ENCODE results near the gene ARHGAP11B.
"Not testable (repeated sequence)": the region's sequence is repeated elsewhere in the genome, so short reads cannot be mapped to it uniquely, and the experiment has no call there.

ARHGAP11B gene

DNA sequence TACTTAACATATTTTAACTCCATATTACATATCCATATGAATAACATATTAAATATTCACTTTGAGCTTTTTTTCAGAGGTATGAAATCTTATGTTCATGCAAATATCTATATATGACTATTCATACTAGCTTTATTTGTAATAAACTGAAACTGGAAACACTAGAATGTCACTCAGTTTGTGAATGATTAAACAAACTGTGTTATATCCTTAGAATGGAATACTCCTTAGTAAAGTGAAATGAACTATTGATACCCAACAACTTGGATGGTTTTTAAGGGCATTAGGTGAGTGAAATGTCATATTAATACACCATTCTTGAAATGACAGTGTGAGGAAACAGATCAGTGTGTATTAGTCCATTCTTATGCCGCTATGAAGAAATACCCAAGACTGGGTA, 45.4 kb downstream of the ARHGAP11B start:
- H3K27me3 Mint-ChIP-seq (ENCODE audit: low read depth, unreplicated experiment), result no peaks in the 10 kb centered on the region
- peaks cover 8% of the 10 kb centered on the region for H3K36me3 Mint-ChIP-seq (ENCODE audit: low read depth, unreplicated experiment)
- FAIRE-seq, result no peak

DNA sequence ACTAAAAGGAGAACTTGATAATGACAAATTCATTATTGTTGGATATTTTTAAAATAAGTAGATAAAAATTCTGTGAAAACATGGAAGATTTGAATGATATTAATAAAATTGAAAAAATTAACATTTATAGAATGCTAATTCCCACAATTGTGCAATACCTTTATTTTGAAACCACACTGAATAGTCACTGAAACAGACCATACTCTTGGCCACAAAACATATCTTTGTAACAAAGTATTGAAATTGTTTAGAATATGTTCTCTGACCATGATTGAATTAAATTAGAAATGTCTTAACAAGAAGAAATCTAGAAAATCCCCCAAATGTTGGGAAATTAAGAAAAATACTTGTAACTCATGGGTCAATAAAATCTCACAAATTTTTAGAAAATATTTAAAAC, 49.2 kb downstream of the ARHGAP11B start:
- Histone ChIP-seq H3K4me2 (ENCODE audit: low read length) (no peak overlapping the region), H3K36me3 (ENCODE audit: insufficient read depth, low read length) (no peaks in the 10 kb centered on the region), H3K4me1 (ENCODE audit: insufficient read depth, low read length) (peaks cover 4% of the 10 kb centered on the region), H2AFZ (ENCODE audit: low read depth, low read length) (no peak overlapping the region), H3K9me3 (ENCODE audit: insufficient read depth, low read depth, low read length) (no peaks in the 10 kb centered on the region), H3K79me2 (ENCODE audit: insufficient read depth, low read length) (no peaks in the 10 kb centered on the region), H3K4me3 (ENCODE audit: insufficient read depth, low read depth, low read length) (no peak overlapping the region), H3K9ac (ENCODE audit: low read length) (no peak overlapping the region), H4K20me1 (ENCODE audit: insufficient read depth, low read length) (no peaks in the 10 kb centered on the region), H3K27ac (ENCODE audit: low read depth, low read length) (peak overlapping the region; percentile 45), H3K27me3 (ENCODE audit: insufficient read depth, low read length) (no peaks in the 10 kb centered on the region)
- no peak for TF ChIP-seq EZH2 (IDR thresholded peaks at IDR 0.05; ENCODE audit: insufficient read depth, low read length)
- TF ChIP-seq, protein P1, sequence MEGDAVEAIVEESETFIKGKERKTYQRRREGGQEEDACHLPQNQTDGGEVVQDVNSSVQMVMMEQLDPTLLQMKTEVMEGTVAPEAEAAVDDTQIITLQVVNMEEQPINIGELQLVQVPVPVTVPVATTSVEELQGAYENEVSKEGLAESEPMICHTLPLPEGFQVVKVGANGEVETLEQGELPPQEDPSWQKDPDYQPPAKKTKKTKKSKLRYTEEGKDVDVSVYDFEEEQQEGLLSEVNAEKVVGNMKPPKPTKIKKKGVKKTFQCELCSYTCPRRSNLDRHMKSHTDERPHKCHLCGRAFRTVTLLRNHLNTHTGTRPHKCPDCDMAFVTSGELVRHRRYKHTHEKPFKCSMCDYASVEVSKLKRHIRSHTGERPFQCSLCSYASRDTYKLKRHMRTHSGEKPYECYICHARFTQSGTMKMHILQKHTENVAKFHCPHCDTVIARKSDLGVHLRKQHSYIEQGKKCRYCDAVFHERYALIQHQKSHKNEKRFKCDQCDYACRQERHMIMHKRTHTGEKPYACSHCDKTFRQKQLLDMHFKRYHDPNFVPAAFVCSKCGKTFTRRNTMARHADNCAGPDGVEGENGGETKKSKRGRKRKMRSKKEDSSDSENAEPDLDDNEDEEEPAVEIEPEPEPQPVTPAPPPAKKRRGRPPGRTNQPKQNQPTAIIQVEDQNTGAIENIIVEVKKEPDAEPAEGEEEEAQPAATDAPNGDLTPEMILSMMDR (IDR thresholded peaks at IDR 0.05; ENCODE audit: insufficient read depth, low read depth, low read length), result no peak
- Mint-ChIP-seq H3K4me3 (ENCODE audit: unreplicated experiment) (no peak overlapping the region), H3K27ac (ENCODE audit: unreplicated experiment) (no peak overlapping the region), H3K36me3 (ENCODE audit: low read depth, unreplicated experiment) (peaks cover 8% of the 10 kb centered on the region), H3K27me3 (ENCODE audit: low read depth, unreplicated experiment) (no peaks in the 10 kb centered on the region), H3K4me1 (ENCODE audit: low read depth, unreplicated experiment) (peaks cover 4% of the 10 kb centered on the region), H3K9me3 (ENCODE audit: unreplicated experiment) (peaks cover 4% of the 10 kb centered on the region)
- no peak for FAIRE-seq
- no peak for DNase-seq (ENCODE audit: low read depth)

More for the DNA sequence above, 45.4 kb downstream of the ARHGAP11B start:
- TF ChIP-seq EZH2 (IDR thresholded peaks at IDR 0.05; ENCODE audit: insufficient read depth, low read length), result no peak
- TF ChIP-seq, protein P1 (IDR thresholded peaks at IDR 0.05; ENCODE audit: insufficient read depth, low read depth, low read length), result no peak
- Histone ChIP-seq H4K20me1 (ENCODE audit: insufficient read depth, low read length) (no peaks in the 10 kb centered on the region), H3K4me2 (ENCODE audit: low read length) (no peak overlapping the region), H3K4me1 (ENCODE audit: insufficient read depth, low read length) (peaks cover 4% of the 10 kb centered on the region), H3K36me3 (ENCODE audit: insufficient read depth, low read length) (no peaks in the 10 kb centered on the region), H3K9ac (ENCODE audit: low read length) (no peak overlapping the region), H3K9me3 (ENCODE audit: insufficient read depth, low read depth, low read length) (no peaks in the 10 kb centered on the region), H3K27ac (ENCODE audit: low read depth, low read length) (no peak overlapping the region), H2AFZ (ENCODE audit: low read depth, low read length) (no peak overlapping the region), H3K79me2 (ENCODE audit: insufficient read depth, low read length) (peaks cover 8% of the 10 kb centered on the region), H3K27me3 (ENCODE audit: insufficient read depth, low read length) (no peaks in the 10 kb centered on the region), H3K4me3 (ENCODE audit: insufficient read depth, low read depth, low read length) (no peak overlapping the region)
- DNase-seq (ENCODE audit: low read depth), result no peak
- Mint-ChIP-seq H3K4me3 (ENCODE audit: unreplicated experiment) (no peak overlapping the region), H3K9me3 (ENCODE audit: unreplicated experiment) (no peaks in the 10 kb centered on the region), H3K4me1 (ENCODE audit: low read depth, unreplicated experiment) (peaks cover 8% of the 10 kb centered on the region), H3K27ac (ENCODE audit: unreplicated experiment) (no peak overlapping the region)

DNA sequence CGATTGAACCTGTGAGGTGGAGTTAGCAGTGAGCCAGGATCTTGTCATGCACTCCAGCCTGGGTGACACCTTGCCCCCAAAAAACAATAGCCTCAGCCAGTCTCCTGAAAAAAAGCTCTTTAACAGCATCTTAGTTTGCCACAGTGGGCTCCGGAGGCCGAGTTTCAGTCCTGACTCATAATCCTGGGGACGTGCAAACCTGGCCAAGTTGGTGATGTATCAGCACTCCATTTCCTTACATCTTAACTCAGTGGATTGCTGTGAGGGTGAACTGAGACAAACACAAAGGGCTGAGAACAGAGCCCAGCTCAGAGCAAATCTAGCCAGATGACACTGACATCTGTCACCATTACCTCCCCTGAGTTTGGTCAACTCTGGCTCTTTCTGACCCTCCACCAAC, 50.0 kb downstream of the ARHGAP11B start:
- not testable (repeated sequence) for H3K4me1 Mint-ChIP-seq (ENCODE audit: low read depth, unreplicated experiment); H3K79me2 ChIP-seq (ENCODE audit: insufficient read depth, low read length); H3K9me3 ChIP-seq (ENCODE audit: insufficient read depth, low read depth, low read length); H3K36me3 ChIP-seq (ENCODE audit: insufficient read depth, low read length); H4K20me1 ChIP-seq (ENCODE audit: insufficient read depth, low read length); H3K36me3 Mint-ChIP-seq (ENCODE audit: low read depth, unreplicated experiment); H3K27ac Mint-ChIP-seq (ENCODE audit: unreplicated experiment); H3K9me3 Mint-ChIP-seq (ENCODE audit: unreplicated experiment); H3K4me3 Mint-ChIP-seq (ENCODE audit: unreplicated experiment); H3K4me1 ChIP-seq (ENCODE audit: insufficient read depth, low read length); H3K27me3 ChIP-seq (ENCODE audit: insufficient read depth, low read length); H3K4me3 ChIP-seq (ENCODE audit: insufficient read depth, low read depth, low read length); H3K27me3 Mint-ChIP-seq (ENCODE audit: low read depth, unreplicated experiment); FAIRE-seq
- peak; percentile 61 for DNase-seq (ENCODE audit: low read depth)
- Histone ChIP-seq H3K27ac (ENCODE audit: low read depth, low read length) (peak overlapping the region; percentile 45), H2AFZ (ENCODE audit: low read depth, low read length) (peak overlapping the region; percentile 24), H3K9ac (ENCODE audit: low read length) (peak overlapping the region; percentile 23), H3K4me2 (ENCODE audit: low read length) (peak overlapping the region; percentile 8)

DNA sequence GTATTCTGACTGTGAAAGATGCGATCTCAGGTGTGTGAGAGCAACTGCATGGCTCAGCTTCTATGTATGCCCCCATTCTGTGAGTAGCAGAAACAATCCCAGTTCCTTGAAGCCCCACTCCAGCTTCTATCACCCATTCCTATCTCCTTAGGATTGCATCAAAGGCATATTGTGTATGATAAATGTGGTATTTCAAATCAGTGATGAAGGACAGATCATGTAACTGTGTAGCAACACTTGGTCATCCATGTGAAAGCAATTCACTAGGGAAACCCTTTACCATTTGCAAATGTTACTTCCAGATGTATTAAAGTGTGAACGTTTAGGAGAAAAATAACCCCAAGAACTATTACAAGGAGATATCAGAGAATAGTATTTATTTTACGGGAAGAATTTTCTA, 55.1 kb downstream of the ARHGAP11B start:
- H3K9me3 Mint-ChIP-seq (ENCODE audit: unreplicated experiment); H3K4me3 ChIP-seq (ENCODE audit: insufficient read depth, low read depth, low read length); H3K4me1 ChIP-seq (ENCODE audit: insufficient read depth, low read length); H3K27me3 ChIP-seq (ENCODE audit: insufficient read depth, low read length); DNase-seq (ENCODE audit: low read depth); H3K79me2 ChIP-seq (ENCODE audit: insufficient read depth, low read length); H3K36me3 Mint-ChIP-seq (ENCODE audit: low read depth, unreplicated experiment); H2AFZ ChIP-seq (ENCODE audit: low read depth, low read length); H3K36me3 ChIP-seq (ENCODE audit: insufficient read depth, low read length); H3K27ac Mint-ChIP-seq (ENCODE audit: unreplicated experiment); FAIRE-seq; H3K4me2 ChIP-seq (ENCODE audit: low read length); H3K9me3 ChIP-seq (ENCODE audit: insufficient read depth, low read depth, low read length); H3K9ac ChIP-seq (ENCODE audit: low read length); H4K20me1 ChIP-seq (ENCODE audit: insufficient read depth, low read length); H3K27ac ChIP-seq (ENCODE audit: low read depth, low read length); H3K27me3 Mint-ChIP-seq (ENCODE audit: low read depth, unreplicated experiment); H3K4me1 Mint-ChIP-seq (ENCODE audit: low read depth, unreplicated experiment); H3K4me3 Mint-ChIP-seq (ENCODE audit: unreplicated experiment): not testable (repeated sequence)

DNA sequence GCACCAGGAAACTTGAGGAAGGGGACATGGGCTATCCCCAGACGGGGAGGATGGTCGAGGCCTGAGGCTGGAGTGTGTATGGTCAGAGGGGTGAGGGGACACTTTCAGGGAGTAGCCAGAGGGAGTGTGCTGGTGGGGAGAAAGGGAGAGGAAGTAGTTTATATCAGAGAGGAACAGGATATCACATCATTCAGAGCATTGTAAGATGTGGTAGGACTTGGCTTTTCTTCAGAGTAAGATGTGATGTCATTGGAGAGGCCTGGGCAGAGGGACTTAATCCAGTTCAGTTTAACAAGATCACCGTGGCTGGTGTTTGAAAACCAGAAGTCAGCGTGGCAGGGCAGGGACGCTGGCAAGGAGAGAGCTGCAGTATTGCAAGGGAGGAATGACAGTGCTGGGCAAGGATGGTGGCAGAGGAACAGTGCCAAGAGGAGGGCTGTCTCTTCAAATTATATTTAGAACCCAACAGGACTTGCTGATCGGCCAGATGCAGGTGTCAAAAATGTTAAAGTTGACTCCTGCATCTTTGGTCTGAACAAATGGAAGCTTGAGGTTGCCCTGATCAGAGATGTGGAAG, 59.9 kb downstream of the ARHGAP11B start:
- H3K4me1 ChIP-seq (ENCODE audit: insufficient read depth, low read length); H3K9me3 Mint-ChIP-seq (ENCODE audit: unreplicated experiment); H3K9me3 ChIP-seq (ENCODE audit: insufficient read depth, low read depth, low read length); H3K36me3 ChIP-seq (ENCODE audit: insufficient read depth, low read length); H3K9ac ChIP-seq (ENCODE audit: low read length); H3K27ac Mint-ChIP-seq (ENCODE audit: unreplicated experiment); H3K4me2 ChIP-seq (ENCODE audit: low read length); H3K27me3 Mint-ChIP-seq (ENCODE audit: low read depth, unreplicated experiment); H3K79me2 ChIP-seq (ENCODE audit: insufficient read depth, low read length); H4K20me1 ChIP-seq (ENCODE audit: insufficient read depth, low read length); H3K4me1 Mint-ChIP-seq (ENCODE audit: low read depth, unreplicated experiment); H3K4me3 Mint-ChIP-seq (ENCODE audit: unreplicated experiment); FAIRE-seq; H3K36me3 Mint-ChIP-seq (ENCODE audit: low read depth, unreplicated experiment); H3K4me3 ChIP-seq (ENCODE audit: insufficient read depth, low read depth, low read length); H3K27me3 ChIP-seq (ENCODE audit: insufficient read depth, low read length); H3K27ac ChIP-seq (ENCODE audit: low read depth, low read length); H2AFZ ChIP-seq (ENCODE audit: low read depth, low read length); DNase-seq (ENCODE audit: low read depth): not testable (repeated sequence)

Data from astrocyte (in vitro differentiated cells and primary cell).